ENCODE results near the gene NRXN3. TPM values are rescaled to one million over a fixed set of nuclear protein-coding genes. Genes with fewer than 3 reads are reported as not detected.

NRXN3 gene
- polyA plus RNA-seq, 1 of the 3 experiments (the other 2 are of a cell fraction), result 1.6 TPM

- ChIA-PET POLR2A (no interaction called here), CTCF (no interaction called here)
- H3K9ac ChIP-seq, result no peak overlapping the region
- H2AFZ ChIP-seq (ENCODE audit: low read depth), result no peak overlapping the region
- H3K79me2 ChIP-seq (ENCODE audit: insufficient read depth), result no peaks in the 10 kb centered on the region
- H3F3A ChIP-seq (replicated peaks; ENCODE audit: insufficient read depth), result no peaks in the 10 kb centered on the region
- H3K27ac ChIP-seq (ENCODE audit: low read depth in 2 of 2, low read length in 1 of 2), result no peak overlapping the region
- TF ChIP-seq NFIC (IDR thresholded peaks at IDR 0.05; ENCODE audit: borderline replicate concordance) (no peak), TCF12 (IDR thresholded peaks at IDR 0.05) (no peak), CHD2 (IDR thresholded peaks at IDR 0.05; ENCODE audit: low read length, partially characterized antibody) (no peak), RFX5 (IDR thresholded peaks at IDR 0.05; ENCODE audit: low read length) (no peak), SMC3 (IDR thresholded peaks at IDR 0.05; ENCODE audit: low read depth, low read length) (no peak), USF2 (IDR thresholded peaks at IDR 0.05; ENCODE audit: borderline replicate concordance, low read depth, low read length) (no peak), TAF1 (IDR thresholded peaks at IDR 0.05; ENCODE audit: borderline replicate concordance, low read depth, low read length) (no peak), EP300 (IDR thresholded peaks at IDR 0.05; ENCODE audit: borderline replicate concordance in 1 of 2, low read depth in 1 of 2, low read length in 1 of 2) (no peak), IRF3 (IDR thresholded peaks at IDR 0.05; ENCODE audit: low read depth, low read length) (no peak)
- H3K9me2 ChIP-seq, result no peaks in the 10 kb centered on the region
- no peaks in the 10 kb centered on the region for H3K9me3 ChIP-seq
- H3K4me3 ChIP-seq (ENCODE audit: low read depth in 2 of 2, low read length in 1 of 2), result no peak overlapping the region
- H4K20me1 ChIP-seq (ENCODE audit: insufficient read depth), result no peaks in the 10 kb centered on the region
- DNase-seq, result no peak
- no peaks in the 10 kb centered on the region; a peak in 1 of 4 replicates for H3K4me1 ChIP-seq (ENCODE audit: control insufficient read depth in 1 of 2, insufficient read depth in 2 of 2, low read depth in 1 of 2, low read length in 1 of 2)
- no peaks in the 10 kb centered on the region for H3K27me3 ChIP-seq (ENCODE audit: insufficient read depth)
- H3K36me3 ChIP-seq (replicated peaks in 1 of 2; ENCODE audit: control insufficient read depth in 1 of 2, insufficient read depth in 2 of 2, low read length in 1 of 2), result no peaks in the 10 kb centered on the region
- WGBS (ENCODE audit: low lambda C conversion rate), result 9% methylated on average over 3 of the region's 3 CpGs
- no peak overlapping the region for H3K4me2 ChIP-seq
Measured at GRCh38 chr14:79557309-79557708, 1387.1 kb downstream of the NRXN3 start.

- ChIA-PET CTCF (no interaction called here), POLR2A (no interaction called here)
- DNase-seq, result no peak
- H3K27ac ChIP-seq (ENCODE audit: low read depth in 2 of 2, low read length in 1 of 2), result no peak overlapping the region
- H3K4me1 ChIP-seq (ENCODE audit: control insufficient read depth in 1 of 2, insufficient read depth in 2 of 2, low read depth in 1 of 2, low read length in 1 of 2), result no peaks in the 10 kb centered on the region; a peak in 1 of 4 replicates
- H3K79me2 ChIP-seq (ENCODE audit: insufficient read depth), result no peaks in the 10 kb centered on the region
- no peak overlapping the region for H2AFZ ChIP-seq (ENCODE audit: low read depth)
- H4K20me1 ChIP-seq (ENCODE audit: insufficient read depth), result no peaks in the 10 kb centered on the region
- no peak overlapping the region for H3K4me3 ChIP-seq (ENCODE audit: low read depth in 2 of 2, low read length in 1 of 2)
- H3K9me3 ChIP-seq, result no peaks in the 10 kb centered on the region
- 35% methylated on average over 3 of the region's 3 CpGs for WGBS (ENCODE audit: low lambda C conversion rate)
- H3K27me3 ChIP-seq (ENCODE audit: insufficient read depth), result no peaks in the 10 kb centered on the region
- H3K9me2 ChIP-seq, result no peaks in the 10 kb centered on the region
- no peaks in the 10 kb centered on the region for H3K36me3 ChIP-seq (replicated peaks in 1 of 2; ENCODE audit: control insufficient read depth in 1 of 2, insufficient read depth in 2 of 2, low read length in 1 of 2)
- H3K9ac ChIP-seq, result no peak overlapping the region
- H3K4me2 ChIP-seq, result no peak overlapping the region
- no peaks in the 10 kb centered on the region for H3F3A ChIP-seq (replicated peaks; ENCODE audit: insufficient read depth)
- TF ChIP-seq TCF12 (IDR thresholded peaks at IDR 0.05) (no peak), USF2 (IDR thresholded peaks at IDR 0.05; ENCODE audit: borderline replicate concordance, low read depth, low read length) (no peak), USF1 (IDR thresholded peaks at IDR 0.05; ENCODE audit: borderline replicate concordance, low read depth) (no peak), JUND (IDR thresholded peaks at IDR 0.05) (no peak), GATA2 (CRISPR knock-in tag; IDR thresholded peaks at IDR 0.05) (no peak), RAD21 (IDR thresholded peaks at IDR 0.05; ENCODE audit: low read length) (no peak), SMC3 (IDR thresholded peaks at IDR 0.05; ENCODE audit: low read depth, low read length) (no peak), FOXM1 (IDR thresholded peaks at IDR 0.05; ENCODE audit: low read depth) (no peak), RCOR1 (IDR thresholded peaks at IDR 0.05; ENCODE audit: low read length) (no peak), CHD2 (IDR thresholded peaks at IDR 0.05; ENCODE audit: low read length, partially characterized antibody) (no peak), REST (IDR thresholded peaks at IDR 0.05; ENCODE audit: low read depth, low read length) (no peak), EP300 (IDR thresholded peaks at IDR 0.05; ENCODE audit: borderline replicate concordance in 1 of 2, low read depth in 1 of 2, low read length in 1 of 2) (no peak), IRF3 (IDR thresholded peaks at IDR 0.05; ENCODE audit: low read depth, low read length) (no peak), FOXJ3 (CRISPR knock-in tag; IDR thresholded peaks at IDR 0.05) (no peak)
Measured at GRCh38 chr14:79562185-79562584, 1392.0 kb downstream of the NRXN3 start.

All from SK-N-SH (cell line).